GM08714 (cell line): Measurements from ENCODE around the gene SDHAF1.
A peak's percentile ranks its signal among the peaks of the same experiment; 100 is the strongest.
"Not testable (repeated sequence)": the region's sequence is repeated elsewhere in the genome, so short reads cannot be mapped to it uniquely, and the experiment has no call there.

Experiments used
- H3K4me3 ChIP-seq: fragments of 200-500 bp; sonication (Bioruptor generic); 2 replicates; pipeline ENCODE4 v1.5.1; 2014; ENCODE audit warnings: mild to moderate bottlenecking, low read length, inconsistent platforms
- ZNF274 ChIP-seq: IDR thresholded peaks from 2 replicates; pipeline ENCODE4 v1.6.1; 2012; ENCODE audit warnings: mild to moderate bottlenecking, low read depth, low read length

The SDHAF1 gene

DNA sequence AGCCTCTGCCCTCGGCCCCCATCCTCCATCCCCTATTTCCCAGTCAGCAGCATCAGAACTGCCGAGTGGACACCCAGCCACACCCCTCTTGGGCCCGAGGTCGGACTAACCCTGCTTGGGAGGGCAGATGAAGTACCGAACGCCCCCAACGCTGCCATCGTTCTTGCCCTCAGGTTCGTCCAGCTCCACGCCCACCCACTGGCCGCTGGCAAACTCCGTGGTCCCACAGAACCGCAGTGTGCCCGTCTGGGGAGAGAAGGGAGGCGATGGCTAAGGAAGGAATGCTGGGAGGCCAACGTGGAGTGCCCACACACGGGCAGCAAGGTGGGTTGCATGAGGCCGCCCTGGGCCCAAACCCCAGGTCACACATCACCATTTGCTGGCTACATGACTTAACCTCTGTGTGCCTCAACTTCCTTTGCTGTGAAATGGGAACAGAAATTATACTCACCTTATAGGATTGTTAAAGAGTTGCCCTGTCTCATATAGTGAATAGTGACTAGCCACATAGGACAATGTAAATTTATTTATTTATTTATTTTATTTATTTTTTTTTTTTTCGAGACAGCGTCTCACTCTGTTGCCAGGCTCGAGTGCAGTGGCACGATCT, 24.2 kb downstream of the SDHAF1 start:
- H3K4me3 ChIP-seq, result no peak overlapping the region
- TF ChIP-seq ZNF274, result no peak

DNA sequence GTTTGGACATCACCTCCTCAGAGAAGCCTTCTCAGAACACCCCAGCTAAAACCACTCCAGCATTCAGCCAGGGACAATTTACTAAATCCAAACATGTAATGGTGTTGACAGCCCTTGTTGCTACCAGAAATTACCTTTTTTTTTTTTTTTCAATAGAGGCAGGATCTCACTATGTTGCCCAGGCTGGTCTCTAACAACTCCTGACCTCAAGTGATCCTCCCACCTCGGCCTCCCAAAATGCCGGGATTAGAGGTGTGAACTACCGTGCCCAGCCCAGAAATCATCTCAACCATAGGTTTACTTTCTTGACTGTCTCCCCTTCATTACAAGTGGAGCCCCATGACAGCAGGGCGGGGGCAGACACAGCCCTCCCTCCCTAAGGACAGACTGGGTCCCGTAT, 28.4 kb downstream of the SDHAF1 start:
- TF ChIP-seq ZNF274, result no peak
- no peak overlapping the region for H3K4me3 ChIP-seq

DNA sequence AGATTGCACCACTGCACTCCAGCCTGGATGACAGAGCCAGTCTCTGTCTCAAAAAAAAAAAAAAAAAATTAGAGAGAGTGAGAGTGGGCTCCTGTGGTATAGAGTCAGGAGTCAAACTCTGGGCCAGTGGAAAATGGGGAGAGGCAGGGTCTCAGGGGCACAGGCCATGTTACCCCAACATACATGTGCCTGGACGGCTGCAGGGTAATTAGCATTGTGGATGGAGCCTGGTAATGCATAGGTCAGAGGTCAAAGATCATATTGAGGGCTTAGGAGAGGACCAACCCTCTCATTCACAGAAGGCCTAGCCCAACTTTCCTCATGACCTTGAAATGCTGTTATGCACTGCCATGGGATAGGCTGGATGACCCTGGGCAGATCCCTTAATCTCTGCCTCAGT, 30.6 kb downstream of the SDHAF1 start:
- no peak for TF ChIP-seq ZNF274
- H3K4me3 ChIP-seq, result no peak overlapping the region

DNA sequence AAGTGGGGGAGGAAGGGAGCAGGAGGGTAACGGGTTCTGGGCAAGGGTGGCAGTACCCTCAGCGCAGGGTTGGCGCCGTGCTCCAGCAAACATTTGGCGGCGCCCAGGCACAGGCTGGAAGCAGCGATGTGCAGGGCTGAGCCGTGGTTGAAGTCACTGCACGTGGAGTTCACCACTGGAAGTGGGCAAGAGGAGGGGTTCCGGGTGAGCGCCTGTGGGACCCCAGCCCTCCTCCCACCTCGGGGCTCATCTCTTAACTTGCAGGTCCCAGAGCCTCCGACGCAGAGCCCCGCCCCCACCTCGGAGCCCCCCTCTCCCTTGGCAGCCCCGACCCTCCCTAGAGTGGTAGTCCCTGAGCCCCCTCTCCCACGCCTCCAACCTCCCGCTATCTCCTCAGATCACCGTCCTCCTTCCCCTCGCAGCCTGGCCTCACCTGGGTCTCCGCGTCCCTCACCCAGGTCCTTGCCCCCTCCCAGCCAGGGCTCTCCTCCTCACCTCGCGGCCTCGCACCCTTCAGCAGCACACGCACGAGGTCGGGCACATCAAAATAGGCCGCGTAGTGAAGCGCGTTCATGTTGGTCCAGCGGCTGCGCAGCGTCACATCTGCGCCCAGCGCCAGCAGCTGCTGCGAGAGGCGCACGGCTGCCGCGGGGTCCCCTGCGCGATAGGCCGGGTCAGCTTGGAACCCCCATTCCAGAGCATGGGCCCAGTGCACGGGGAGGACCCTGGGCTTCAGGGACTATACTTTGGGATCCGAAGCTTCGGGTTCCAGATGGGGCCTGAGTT, 31.3 kb downstream of the SDHAF1 start:
- H3K4me3 ChIP-seq, result no peak overlapping the region
- TF ChIP-seq ZNF274, result no peak

DNA sequence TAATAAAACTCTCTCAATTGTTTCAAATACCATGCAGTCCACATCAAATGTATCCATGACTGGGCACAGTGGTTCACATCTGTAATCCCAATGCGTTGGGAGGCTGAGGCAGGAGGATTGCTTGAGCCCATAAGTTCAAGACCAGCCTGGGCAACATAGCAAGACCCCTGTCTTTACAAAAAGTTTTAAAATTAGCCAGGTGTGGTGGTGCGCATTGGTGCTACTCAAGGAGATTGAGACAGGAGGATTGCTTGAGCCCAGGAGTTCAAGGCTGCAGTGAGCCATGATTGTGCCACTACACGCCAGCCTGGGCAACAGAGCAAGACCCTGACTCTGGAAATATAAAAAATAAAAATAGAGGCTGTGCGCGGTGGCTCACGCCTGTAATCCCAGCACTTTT, 32.7 kb downstream of the SDHAF1 start:
- no peak overlapping the region for H3K4me3 ChIP-seq
- no peak for TF ChIP-seq ZNF274

DNA sequence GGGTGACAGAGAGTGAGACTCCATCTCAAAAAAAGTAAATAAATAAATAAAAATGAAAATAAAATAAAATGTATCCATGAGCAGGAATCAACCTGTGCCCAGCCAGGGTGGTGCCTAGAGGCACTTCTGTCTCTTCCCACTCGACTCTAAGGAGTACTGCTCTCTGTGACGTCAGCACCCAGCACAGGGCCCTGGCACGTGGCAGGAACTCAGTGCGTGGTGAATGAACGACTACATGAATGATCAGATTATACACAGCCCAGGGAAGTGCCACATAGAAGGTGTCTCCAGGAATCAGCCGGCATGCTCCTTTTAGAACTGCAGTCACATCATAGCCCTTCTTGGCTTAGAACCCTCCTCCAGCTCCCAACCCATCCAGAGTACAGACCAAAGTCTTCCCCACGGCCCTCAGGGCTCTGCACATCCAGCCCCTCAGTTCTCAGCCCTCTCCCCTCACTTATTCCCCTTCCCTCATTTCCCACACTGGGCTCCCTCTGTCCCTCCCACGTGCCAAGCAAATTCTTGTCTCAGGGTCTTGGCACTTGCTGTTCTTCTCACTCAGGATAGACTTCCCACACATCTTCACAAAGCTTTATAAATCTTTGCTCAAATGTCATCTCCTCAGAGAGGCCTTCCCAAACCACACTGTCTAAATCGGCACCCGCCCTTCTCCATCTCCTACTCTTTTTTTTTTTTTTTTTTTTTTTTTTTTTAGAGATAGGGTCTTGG, 33.5 kb downstream of the SDHAF1 start:
- no peak for TF ChIP-seq ZNF274
- H3K4me3 ChIP-seq, result no peak overlapping the region

DNA sequence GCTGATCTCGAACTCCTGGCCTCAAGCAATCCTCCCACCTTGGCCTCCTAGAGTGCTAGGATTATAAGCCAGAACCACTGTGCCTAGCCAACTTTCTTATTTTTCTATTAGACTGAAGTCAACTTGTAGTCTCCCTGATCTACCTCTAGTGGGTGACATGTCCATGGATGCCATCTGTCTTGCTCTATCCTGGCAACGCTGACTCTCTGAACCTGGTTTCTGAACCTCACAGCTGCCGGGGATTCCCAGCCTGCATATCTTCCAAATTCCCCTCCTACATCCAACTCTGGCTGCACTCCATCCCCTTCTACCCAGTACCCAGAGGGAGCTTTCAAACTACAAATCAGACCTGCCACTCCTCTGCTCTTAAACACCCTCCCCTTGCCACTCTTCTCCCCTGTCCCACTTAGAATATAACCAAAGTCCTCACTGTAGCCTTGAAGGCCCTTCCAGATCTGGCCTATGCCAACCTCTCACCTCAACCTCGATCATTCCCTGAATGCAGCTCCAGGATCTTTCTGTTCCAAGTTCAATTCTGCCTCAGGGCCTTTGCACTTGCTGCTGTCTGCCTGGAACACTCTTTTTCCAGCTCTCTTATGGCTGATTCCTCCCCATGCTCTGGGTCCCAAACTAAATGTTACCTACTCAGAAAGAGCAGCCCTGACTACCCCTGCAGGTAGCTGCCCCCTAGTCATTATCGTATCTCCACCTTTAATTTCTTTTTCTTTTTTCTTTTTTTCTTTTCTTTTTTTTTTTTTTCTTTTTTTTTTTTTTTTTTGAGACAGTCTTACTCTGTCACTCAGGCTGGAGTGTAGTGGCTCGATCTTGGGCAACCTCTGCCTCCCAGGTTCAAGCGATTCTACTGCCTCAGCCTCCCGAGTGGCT, 35.5 kb downstream of the SDHAF1 start:
- no peak for TF ChIP-seq ZNF274

DNA sequence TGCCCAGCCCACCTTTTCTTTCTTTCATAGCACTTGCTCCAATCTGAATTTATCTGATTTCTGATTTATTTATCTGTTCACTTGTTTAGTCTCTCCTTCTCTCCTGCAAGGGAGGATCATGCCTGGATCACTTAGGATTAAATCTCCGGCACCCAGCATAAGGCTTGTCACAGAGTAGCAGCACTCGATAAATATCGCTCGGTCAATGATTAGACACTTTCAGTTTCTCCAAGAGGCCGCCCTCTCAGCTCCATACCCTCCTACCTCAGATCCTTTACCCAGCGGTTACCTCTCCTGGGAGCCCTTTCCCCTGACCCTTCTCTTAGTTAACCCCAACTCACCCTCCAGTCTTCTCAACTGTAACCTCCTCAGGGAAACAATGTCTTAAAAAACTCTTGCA, 36.3 kb downstream of the SDHAF1 start:
- no peak overlapping the region for H3K4me3 ChIP-seq

More for the DNA sequence above, 35.5 kb downstream of the SDHAF1 start:
- H3K4me3 ChIP-seq, result no peak overlapping the region

DNA sequence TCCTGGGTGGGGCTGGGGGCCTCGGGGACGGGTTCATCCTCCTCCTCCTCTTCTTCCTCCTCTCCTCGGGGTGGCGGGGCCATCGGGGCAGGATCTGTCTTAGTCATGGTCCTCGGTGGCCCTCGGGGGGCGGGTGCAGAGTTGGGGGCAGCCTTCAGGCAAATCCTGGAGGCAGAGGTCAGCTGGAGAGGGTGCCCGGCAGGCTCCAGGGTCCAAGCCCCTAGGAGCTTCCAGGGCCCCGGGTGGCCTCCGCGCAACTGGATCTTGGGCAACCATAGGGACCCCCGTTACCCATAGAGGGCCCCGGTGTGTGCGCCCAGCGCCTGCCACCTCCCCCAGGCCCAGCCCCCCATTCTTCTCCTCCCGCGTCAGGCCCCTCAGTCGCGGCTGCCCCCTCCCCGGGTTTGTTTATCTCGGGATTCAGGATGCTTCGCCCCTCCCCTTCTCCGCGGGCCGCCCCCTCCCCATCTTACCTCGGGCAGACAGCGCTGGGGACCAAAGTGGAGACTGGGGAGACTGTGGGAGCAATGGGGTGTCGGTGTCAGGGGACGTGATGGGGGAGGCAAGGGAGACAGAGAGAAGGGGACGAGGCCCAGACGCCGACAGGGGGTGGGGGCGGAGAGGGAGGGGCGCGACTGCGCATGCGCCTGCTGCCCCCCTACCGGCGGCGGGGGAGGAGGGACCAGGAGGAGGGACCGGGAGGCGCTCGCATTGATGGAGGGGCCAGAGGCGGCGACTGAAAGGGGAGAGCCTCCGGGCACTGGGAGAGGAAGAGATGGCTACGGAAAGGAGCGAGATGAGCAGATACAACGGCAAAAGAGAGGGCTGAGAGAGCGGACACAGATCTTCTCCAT, 37.5 kb downstream of the SDHAF1 start, which contains the start of gene CLIP3:
TSS of gene CLIP3 (minus strand) at position 623 of the 854 bp plus-strand sequence. CDS start at position 107, 516 bp downstream.
- H3K4me3 ChIP-seq, result peak within 1 kb of the TSS; percentile 5; the same call in 1 of the 2 replicates
- no peak for TF ChIP-seq ZNF274

More for the DNA sequence above, 36.3 kb downstream of the SDHAF1 start:
- TF ChIP-seq ZNF274, result no peak

DNA sequence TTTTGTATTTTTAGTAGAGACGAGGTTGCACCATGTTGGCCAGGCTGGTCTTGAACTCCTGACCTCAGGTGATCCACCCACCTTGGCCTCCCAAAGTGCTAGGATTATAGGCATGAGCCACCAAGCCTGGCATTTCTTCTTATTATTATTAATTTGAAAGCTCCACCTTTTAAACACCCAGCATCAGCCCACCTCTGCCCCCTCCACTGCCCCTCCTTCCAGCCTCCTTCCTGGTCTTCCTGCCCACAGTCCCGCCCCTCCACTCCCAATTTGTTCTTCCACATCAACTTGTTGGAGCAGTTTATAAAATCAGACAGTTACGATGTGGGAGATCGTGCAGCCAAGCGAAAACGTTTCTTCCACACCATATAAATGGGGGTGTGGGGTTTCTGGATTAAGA, 45.5 kb downstream of the SDHAF1 start:
- H3K4me3 ChIP-seq, result no peak overlapping the region
- TF ChIP-seq ZNF274, result no peak

DNA sequence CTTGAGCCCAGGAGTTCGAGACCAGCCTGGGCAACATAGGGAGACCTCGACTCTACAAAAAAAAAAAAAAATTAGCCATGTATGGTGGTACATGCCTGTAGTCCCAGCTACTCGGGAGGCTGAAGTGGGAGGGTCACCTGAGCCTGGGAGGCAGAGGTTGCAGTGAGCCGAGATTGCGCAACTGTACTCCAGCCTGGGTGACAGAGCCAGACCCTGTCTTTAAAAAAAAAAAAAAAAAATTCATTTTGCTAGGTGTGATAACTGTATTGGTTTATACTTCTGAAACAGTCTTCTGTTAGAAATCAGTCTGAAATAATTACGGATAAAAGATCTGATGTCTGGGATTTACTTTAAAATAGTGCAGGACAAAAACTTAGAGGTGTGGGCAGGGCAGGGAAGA, 46.1 kb downstream of the SDHAF1 start:
- H3K4me3 ChIP-seq, result not testable (repeated sequence)

DNA sequence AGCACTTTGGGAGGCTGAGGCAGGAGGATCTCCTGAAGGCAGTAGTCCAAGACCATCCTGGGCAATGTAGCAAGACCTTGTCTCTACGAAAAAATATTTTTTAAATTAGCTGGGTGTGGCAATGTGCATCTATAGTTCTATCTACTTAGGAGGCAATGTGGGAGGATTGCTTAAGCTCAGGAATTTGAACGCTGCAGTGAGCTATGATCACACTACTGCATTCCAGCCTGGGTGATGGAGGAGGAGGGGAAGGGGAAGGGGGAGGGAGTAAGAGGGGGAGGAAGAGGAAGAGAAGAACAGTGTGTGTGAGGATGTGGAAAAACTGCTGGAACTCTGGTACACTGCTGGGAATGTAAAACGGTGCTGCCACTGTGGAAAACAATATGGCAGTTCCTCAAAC, 46.8 kb downstream of the SDHAF1 start:
- H3K4me3 ChIP-seq, result no peak overlapping the region
- TF ChIP-seq ZNF274, result no peak

DNA sequence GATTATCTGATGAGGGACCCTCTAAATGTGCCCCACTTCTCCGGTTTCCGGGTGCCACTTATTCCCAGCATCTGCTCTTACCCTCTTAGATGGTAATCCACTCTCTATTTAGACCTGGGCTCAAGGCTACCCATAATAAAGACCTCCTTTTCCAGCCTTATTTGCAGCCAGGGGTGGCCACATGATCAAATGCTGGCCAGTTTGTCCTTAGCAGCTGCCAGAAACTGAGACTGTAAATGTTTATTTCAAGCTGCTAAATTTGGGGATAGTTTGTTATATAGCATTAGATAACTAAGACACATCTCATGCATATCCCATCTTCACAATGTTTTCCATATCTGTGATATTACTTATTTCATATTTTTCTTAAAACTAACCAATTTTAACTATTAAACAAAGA, 49.0 kb downstream of the SDHAF1 start:
- no peak overlapping the region for H3K4me3 ChIP-seq
- no peak for TF ChIP-seq ZNF274
